ENCODE measurements around the gene SUFU. TPM values are rescaled to one million over a fixed set of nuclear protein-coding genes. Genes with fewer than 3 reads are reported as not detected.

Gene SUFU
- total and polyA plus RNA-seq, 2 donors from 2014 or later, result 6.5 to 18.9 TPM

- H3K9ac ChIP-seq (ENCODE audit: low read length in 3 of 3), result peak overlapping the region in 2 of 3 donors; percentile 28 to 32
- no peak overlapping the region for H3K4me3 ChIP-seq (ENCODE audit: low read length in 3 of 3)
- FAIRE-seq (no peak), DNase-seq (peak; percentile 81 to 88 (median 85))
- peak overlapping the region; percentile 49 to 51 for H3K27ac ChIP-seq (ENCODE audit: low read depth in 2 of 2, low read length in 2 of 2)
- intact Hi-C loops (cut with DNase I), result no loop called here
- peaks cover 0 to 2% (median 0%) of the 10 kb centered on the region in 3 donors for H3K36me3 ChIP-seq (ENCODE audit: control insufficient read depth in 2 of 3, insufficient read depth in 3 of 3, low read length in 3 of 3)
- no peaks in the 10 kb centered on the region for H3K9me3 ChIP-seq (ENCODE audit: control insufficient read depth in 2 of 3, insufficient read depth in 1 of 3, low read length in 3 of 3)
- H3K4me1 ChIP-seq (ENCODE audit: control insufficient read depth in 2 of 3, insufficient read depth in 2 of 3, low read depth in 1 of 3, low read length in 3 of 3), result peaks cover 40 to 55% (median 54%) of the 10 kb centered on the region in 3 donors
- TF ChIP-seq, protein P1, sequence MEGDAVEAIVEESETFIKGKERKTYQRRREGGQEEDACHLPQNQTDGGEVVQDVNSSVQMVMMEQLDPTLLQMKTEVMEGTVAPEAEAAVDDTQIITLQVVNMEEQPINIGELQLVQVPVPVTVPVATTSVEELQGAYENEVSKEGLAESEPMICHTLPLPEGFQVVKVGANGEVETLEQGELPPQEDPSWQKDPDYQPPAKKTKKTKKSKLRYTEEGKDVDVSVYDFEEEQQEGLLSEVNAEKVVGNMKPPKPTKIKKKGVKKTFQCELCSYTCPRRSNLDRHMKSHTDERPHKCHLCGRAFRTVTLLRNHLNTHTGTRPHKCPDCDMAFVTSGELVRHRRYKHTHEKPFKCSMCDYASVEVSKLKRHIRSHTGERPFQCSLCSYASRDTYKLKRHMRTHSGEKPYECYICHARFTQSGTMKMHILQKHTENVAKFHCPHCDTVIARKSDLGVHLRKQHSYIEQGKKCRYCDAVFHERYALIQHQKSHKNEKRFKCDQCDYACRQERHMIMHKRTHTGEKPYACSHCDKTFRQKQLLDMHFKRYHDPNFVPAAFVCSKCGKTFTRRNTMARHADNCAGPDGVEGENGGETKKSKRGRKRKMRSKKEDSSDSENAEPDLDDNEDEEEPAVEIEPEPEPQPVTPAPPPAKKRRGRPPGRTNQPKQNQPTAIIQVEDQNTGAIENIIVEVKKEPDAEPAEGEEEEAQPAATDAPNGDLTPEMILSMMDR (IDR thresholded peaks at IDR 0.05; ENCODE audit: borderline replicate concordance, extremely low read depth, insufficient read depth), result peak; percentile 66
- no peaks in the 10 kb centered on the region for H3K27me3 ChIP-seq (ENCODE audit: control insufficient read depth, insufficient read depth, low read length)
Observed at GRCh38 chr10:102678842-102679289, 175.1 kb downstream of the SUFU start.

DNA sequence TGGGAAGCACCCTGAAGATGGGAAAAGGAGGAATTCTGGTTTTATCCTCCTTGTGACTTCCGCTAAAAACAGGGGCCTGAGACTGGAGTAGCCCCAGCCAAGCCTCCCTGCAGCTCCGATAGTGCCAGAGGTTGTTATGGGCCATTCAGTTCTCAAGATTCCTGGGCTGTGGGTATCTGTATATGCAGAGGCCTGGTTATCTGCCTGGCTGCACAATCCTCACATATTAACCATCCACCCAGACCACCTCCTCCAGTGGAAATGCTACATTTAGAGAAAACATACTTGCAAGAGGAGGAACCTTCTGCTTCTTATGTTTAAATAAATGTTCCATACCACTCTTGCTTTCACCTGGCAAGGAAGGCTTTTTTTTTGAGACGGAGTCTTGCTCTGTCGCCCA, 175.8 kb downstream of the SUFU start:
- Histone ChIP-seq H3K27me3 (ENCODE audit: control insufficient read depth, insufficient read depth, low read length) (no peaks in the 10 kb centered on the region), H3K9ac (ENCODE audit: low read length in 3 of 3) (no peak overlapping the region), H3K36me3 (ENCODE audit: control insufficient read depth in 2 of 3, insufficient read depth in 3 of 3, low read length in 3 of 3) (peaks cover 0 to 2% (median 0%) of the 10 kb centered on the region in 3 donors), H3K4me1 (ENCODE audit: control insufficient read depth in 2 of 3, insufficient read depth in 2 of 3, low read depth in 1 of 3, low read length in 3 of 3) (peaks cover 38 to 50% (median 47%) of the 10 kb centered on the region in 3 donors), H3K4me3 (ENCODE audit: low read length in 3 of 3) (no peak overlapping the region), H3K9me3 (ENCODE audit: control insufficient read depth in 2 of 3, insufficient read depth in 1 of 3, low read length in 3 of 3) (no peaks in the 10 kb centered on the region), H3K27ac (ENCODE audit: low read depth in 2 of 2, low read length in 2 of 2) (peak overlapping the region; percentile 49 to 51)
- peak in 2 of 5 donors; percentile 30 to 58 for DNase-seq
- TF ChIP-seq, protein P1 (IDR thresholded peaks at IDR 0.05; ENCODE audit: borderline replicate concordance, extremely low read depth, insufficient read depth), result no peak
- intact Hi-C loops (cut with DNase I), result no loop called here
- no peak for FAIRE-seq

GRCh38 chr10:102681696-102682095, 177.9 kb downstream of the SUFU start:
- H3K4me3 ChIP-seq (ENCODE audit: low read length in 3 of 3), result no peak overlapping the region
- no peak overlapping the region for H3K9ac ChIP-seq (ENCODE audit: low read length in 3 of 3)
- H3K9me3 ChIP-seq (ENCODE audit: control insufficient read depth in 2 of 3, insufficient read depth in 1 of 3, low read length in 3 of 3), result no peaks in the 10 kb centered on the region
- peaks cover 0 to 8% (median 6%) of the 10 kb centered on the region in 3 donors for H3K36me3 ChIP-seq (ENCODE audit: control insufficient read depth in 2 of 3, insufficient read depth in 3 of 3, low read length in 3 of 3)
- intact Hi-C loops (cut with DNase I), result no loop called here
- H3K4me1 ChIP-seq (ENCODE audit: control insufficient read depth in 2 of 3, insufficient read depth in 2 of 3, low read depth in 1 of 3, low read length in 3 of 3), result peaks cover 22 to 32% (median 30%) of the 10 kb centered on the region in 3 donors
- FAIRE-seq, result no peak
- no peak overlapping the region for H3K27ac ChIP-seq (ENCODE audit: low read depth in 2 of 2, low read length in 2 of 2)
- TF ChIP-seq, protein P1 (IDR thresholded peaks at IDR 0.05; ENCODE audit: borderline replicate concordance, extremely low read depth, insufficient read depth), result no peak
- H3K27me3 ChIP-seq (ENCODE audit: control insufficient read depth, insufficient read depth, low read length), result no peaks in the 10 kb centered on the region
- no peak for DNase-seq

GRCh38 chr10:102682416-102682815, 178.6 kb downstream of the SUFU start:
- Histone ChIP-seq H3K4me1 (ENCODE audit: control insufficient read depth in 2 of 3, insufficient read depth in 2 of 3, low read depth in 1 of 3, low read length in 3 of 3) (peaks cover 18 to 24% (median 23%) of the 10 kb centered on the region in 3 donors), H3K9me3 (ENCODE audit: control insufficient read depth in 2 of 3, insufficient read depth in 1 of 3, low read length in 3 of 3) (no peaks in the 10 kb centered on the region), H3K4me3 (ENCODE audit: low read length in 3 of 3) (no peak overlapping the region), H3K9ac (ENCODE audit: low read length in 3 of 3) (no peak overlapping the region), H3K27ac (ENCODE audit: low read depth in 2 of 2, low read length in 2 of 2) (no peak overlapping the region), H3K27me3 (ENCODE audit: control insufficient read depth, insufficient read depth, low read length) (no peaks in the 10 kb centered on the region), H3K36me3 (ENCODE audit: control insufficient read depth in 2 of 3, insufficient read depth in 3 of 3, low read length in 3 of 3) (peaks cover 0 to 8% (median 6%) of the 10 kb centered on the region in 3 donors)
- DNase-seq (no peak), FAIRE-seq (no peak)
- TF ChIP-seq, protein P1 (IDR thresholded peaks at IDR 0.05; ENCODE audit: borderline replicate concordance, extremely low read depth, insufficient read depth), result no peak
- intact Hi-C loops (cut with DNase I), result no loop called here
